GM18499 (cell line): ENCODE measurements around the gene NUP205.

Experiments used
- ATAC-seq: cut with Tn5 transposase; IDR thresholded peaks from one replicate; pipeline ENCODE4 v1.9.1; 2021; ENCODE audit warnings: moderate number of reproducible peaks; ENCODE audit not compliant: insufficient read depth, unreplicated experiment

NUP205 gene

DNA sequence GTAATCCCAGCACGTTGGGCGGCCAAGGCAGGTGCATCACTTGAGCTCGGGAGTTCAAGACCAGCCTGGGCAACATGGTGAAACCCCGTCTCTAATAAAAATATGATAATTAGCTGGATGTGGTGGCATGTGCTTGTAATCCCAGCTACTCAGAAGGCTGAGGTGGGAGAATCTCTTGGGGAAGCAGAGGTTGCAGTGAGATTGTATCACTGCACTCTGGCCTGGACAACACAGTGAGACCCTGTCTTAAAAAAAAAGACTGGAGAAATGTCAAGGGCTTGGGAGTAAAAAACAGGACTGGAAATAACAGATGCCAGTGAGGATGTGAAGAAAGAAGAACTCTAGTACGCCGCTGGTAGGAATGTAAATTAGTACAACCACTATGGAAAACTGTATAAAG, 16.7 kb upstream of the NUP205 start:
- ATAC-seq, result no peak

DNA sequence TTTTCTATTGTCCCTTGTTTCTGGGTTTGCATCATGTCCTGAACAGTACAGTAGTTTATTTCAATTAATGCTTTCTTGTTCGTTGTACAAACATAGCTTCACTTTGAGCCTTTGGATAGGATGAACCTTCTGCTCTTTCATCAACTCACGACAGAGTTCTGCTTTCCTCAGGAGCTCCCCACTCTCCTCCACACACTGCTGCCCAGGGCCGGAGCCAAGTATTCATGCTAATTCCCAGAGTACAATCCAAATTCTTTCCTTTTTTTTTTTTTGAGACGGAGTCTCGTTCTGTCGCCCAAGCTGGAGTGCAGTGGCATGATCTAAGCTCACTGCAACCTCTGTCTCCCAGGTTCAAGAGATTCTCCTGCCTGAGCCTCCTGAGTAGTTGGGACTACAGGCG, 7.5 kb upstream of the NUP205 start:
- ATAC-seq, result no peak

DNA sequence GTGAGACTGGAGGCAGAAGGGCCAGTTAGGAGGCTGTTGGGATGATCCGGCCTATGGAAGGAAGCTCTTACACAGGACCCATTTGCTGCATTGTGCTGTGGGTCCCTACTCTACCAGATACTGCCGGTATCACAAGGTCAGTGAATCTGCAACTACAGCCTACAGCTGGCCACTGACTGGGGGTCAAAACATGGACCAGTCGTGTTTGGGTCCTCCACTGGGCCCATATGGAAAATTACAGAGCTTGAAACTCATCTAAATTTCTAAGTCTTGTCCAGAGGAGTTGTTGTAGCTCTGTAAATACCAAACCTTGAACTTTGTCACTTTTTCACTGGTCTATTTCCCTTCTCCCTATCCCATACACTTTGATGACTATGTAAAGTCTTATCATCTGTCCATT, 5.6 kb upstream of the NUP205 start:
- no peak for ATAC-seq

DNA sequence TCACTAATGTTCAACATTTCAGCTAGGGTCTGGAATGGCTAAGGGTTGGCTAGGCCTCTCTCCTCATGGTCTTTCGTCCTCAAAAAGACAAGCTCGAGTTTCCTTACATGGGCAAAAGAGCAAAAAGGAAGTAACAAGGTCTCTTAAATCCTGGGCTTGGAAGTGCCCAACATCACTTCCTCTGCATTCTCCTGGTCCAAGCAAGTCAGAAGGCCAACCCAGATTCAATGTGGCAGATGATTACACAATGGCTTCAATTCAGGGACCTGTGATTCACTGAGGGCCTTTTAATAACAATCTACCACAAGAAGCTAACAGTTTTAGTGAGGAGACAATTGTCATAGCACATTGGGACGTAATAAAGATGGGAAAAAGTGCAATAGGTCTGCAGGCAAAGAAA, 4.4 kb upstream of the NUP205 start:
- ATAC-seq, result no peak

DNA sequence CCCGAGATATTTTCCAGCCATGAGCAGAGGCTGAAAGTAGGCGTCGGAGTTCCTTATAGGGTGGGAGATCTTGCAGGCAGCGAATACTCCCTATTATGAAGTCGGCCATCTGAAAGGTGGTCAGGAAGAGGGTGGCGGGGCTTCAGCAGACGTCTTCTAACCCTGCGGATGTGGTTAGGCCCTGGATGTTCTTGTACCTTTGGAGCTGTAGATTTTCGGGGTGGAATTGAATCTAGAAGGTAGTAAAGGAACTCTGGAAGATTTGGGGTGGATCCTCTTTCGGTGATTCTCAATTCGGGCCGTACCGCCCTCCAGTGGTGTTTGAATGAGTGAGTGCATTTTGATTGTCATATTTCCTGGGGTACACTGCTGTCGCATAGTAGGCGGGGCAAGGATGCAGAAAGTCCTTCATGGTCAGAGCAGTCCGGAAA, 635 bp downstream of the NUP205 start:
- ATAC-seq, result peak; percentile 68

DNA sequence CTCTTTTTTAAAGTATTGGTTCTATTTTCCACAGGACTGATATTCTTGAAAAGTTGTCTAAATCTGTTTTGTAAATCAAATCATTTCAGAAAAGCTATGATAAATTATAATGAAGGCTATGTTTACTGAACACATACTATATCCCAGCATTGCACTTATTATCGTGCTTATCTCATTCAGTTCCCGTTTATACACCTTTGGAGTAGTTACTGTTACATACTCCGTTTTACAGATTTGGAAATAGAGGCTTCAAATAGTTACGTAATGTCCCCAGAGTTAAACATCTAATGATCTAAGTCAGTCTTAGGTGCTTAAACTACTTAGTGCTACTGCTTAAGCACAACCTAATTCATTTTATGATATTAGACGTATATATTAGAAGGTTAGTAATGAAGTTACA, 1.2 kb downstream of the NUP205 start:
- ATAC-seq, result no peak

DNA sequence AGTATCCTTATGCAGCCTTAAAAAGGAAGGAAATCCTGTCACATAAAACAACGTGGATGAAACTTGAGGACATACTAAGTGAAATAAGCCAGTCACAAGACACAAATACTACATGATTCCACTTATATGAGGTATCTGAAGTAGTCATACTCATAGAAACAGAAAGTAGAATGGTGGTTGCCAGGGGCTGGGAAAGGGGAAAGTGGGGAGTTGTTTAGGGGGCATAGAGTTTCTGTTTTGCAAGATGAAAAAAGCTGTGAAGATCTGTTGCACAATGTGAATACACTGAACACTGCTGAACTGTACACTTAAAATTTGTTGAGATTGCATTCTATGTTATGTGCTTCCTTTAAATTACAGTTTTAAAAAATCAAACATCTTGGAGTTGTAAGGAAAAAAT, 2.9 kb downstream of the NUP205 start:
- ATAC-seq, result no peak

DNA sequence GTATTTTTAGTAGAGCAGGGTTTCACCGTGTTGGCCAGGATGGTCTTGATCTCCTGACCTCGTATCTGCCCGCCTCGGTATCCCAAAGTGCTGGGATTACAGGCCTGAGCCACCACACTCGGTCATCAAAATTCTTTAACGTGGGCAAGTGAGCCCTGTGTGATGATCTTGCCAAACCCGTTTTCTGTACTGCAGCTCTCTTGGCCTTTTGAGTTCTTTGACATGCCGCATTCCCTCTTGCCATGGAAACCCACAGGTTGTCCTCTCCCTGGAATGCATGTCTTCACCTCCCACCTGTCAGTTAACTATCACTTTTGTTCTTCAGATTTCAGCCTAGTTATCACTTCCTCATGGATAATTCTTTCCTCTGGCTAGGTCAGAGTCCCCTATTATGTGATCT, 5.0 kb downstream of the NUP205 start:
- ATAC-seq, result no peak

DNA sequence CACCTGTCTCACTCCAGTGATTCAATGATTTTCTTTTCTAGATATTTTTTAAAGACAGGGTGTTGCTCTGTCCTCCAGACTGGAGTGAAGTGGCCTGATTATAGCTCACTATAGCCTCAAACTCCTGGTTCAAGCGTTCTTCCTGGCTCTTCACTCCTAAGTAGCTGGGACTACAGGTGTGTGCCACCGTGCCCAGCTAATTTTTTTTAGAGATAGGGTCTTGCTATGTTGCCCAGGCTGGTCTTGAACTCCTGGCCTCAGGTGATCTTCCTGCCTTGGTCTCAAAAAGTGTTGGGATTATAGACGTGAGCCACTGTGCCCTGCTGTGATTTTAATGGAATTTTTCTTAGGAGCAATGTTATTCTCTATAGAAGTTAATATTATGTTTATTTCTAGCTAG, 14.1 kb downstream of the NUP205 start:
- ATAC-seq, result no peak

DNA sequence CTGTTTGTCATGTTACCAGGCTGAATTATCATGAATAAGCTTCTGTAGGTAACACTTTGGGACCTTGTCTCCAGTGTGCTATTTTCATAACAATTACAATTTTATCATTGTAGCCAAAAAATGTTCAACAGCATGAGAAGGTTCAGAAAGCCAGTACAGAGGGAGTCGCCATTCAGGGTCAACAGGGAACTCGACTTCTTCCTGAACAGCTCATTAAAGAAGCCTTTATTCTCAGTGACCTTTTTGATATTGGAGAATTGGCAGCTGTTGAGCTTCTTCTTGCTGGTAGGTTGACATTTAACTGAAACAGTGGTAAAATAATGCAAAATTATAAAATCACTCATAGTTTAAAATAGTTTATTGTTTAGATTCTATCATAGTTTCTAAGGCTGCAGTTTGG, 15.8 kb downstream of the NUP205 start:
- ATAC-seq, result no peak

DNA sequence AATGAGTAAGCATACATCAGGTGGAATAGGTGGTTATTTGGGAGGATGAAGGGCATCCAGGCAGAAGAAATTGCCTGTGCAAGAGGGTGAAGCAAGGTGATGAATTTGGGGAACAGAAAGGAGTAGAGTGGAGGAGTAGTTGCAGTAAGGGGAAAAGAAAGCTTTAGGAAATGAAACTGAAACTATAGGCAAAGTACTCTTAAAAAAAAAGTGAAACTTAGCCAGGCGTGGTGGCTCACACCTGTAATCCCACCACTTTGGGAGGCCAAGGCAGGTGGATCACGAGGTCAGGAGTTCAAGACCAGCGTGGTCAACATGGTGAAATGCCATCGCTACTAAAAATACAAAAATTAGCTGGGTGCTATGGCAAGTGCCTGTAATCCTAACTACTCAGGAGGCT, 17.6 kb downstream of the NUP205 start:
- peak; percentile 41 for ATAC-seq

DNA sequence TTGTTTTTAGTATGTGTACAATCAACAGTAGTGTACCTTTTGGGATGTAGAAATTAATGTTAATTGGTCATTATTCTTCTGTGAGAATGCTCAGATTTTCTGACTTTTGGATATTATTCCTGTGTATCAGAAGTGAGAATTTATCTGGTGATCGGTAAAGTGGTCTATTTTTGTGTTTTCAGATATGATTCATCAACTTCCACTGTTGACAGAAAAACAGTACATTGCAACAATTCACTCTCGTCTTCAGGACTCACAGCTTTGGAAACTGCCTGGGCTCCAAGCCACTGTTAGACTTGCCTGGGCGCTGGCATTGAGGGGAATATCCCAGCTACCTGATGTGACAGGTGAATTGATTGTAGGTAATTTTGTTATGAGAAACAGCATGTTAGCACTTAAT, 20.9 kb downstream of the NUP205 start:
- ATAC-seq, result no peak

DNA sequence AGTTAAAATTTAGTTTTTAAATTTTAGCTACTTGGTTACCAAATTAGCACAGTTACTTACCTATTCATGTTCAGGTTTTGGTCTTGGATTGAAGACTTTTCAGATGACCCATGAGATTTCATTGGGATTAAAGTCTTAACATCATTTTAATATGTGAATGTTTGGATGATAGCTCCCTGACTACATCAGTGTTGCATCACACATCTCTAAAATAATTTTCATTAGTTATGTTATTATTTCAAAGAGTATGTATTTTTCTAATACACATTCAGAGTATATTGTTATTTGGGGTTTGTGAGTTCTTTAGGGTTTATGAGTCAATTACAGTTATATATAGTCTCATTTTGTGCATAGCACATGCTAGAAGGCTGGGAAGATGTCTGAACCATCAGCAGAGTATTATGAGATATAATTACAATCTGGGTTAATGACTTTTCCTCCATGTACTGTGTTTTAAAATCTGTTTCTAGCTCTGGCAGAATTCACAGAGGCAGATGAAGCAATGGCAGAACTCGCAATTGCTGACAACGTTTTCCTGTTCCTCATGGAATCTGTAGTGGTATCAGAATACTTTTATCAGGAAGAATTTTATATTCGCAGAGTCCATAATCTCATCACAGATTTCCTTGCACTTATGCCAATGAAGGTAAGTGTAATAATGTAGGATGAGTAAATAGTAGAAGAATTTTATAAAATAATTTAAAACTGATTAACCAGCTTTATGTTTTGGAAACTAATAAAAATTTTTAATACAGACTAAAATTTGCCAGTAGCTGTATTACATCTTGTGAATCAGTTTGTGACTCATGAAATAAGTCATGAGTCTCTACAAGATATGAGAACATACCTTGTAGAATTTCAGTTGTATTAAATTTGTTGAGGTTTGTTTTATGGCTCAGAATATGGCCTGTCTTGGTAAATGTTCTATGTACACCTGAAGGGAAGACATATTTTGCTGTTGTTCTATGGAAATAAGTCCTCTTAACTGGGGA, 26.9 kb downstream of the NUP205 start:
- ATAC-seq, result no peak

DNA sequence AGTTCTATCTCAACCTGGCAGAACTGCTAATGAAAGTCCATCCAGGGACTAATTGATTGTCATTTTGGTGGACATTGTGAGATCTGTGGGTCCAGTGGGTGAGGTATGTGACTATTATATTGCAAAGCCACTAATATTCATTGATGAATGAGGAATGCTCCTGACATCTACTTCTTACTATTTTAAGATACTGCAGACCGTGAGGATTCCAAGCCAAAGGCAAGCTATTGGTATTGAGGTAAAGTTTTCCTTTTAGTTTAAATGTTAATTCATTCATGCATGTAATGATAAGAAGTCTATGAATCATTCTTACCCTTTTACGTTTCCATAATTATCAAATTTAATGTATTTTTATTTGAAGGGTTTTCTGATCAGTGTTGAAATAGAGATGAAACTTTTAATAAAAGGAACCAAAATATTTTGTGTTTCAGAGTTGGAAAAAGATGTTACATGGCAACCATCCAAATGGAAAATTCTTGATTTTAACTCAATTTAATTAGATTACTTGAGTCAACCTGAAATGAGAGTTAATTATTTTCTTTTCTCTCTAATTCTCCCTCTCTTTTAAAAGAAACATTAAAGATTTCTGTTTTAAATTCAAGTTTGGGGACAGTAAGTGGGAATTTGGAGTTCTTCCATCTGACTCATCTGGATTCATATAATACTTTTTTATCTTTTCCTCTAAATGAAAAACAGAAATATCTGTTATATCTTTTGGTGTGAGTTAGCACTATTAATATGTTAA, 39.6 kb downstream of the NUP205 start:
- ATAC-seq, result no peak

DNA sequence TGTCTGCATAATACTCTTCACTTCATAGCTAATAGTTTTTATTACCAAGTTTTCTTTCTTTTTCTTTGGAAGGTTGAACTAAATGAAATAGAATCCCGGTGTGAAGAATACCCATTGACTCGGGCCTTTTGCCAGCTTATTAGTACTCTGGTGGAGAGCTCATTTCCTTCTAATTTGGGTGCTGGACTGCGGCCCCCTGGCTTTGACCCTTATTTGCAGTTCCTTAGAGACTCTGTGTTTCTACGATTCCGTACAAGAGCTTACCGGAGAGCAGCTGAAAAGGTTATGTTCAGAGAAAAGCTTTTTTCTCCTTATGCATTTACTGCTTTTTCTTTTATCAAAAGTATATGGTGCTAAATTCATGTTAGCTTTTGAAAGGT, 40.2 kb downstream of the NUP205 start:
- ATAC-seq, result no peak

DNA sequence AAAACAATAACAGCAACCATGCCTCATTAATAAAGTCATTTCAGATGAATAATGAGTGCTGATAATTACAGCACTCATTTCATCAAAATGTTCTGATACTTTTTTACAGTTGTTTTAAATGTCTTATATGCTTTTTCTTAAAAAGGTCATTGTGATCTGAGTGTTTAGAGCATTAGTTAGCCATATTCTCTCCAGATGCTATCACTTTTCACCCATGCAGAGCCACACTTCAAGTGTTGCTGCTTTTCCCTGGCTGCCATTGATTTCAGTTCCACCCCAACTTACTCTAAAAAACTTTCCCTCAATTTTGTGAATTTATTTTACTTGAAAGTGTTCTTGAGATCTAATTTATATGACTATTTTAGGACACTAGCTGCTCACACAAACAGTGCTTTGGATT, 41.8 kb downstream of the NUP205 start:
- no peak for ATAC-seq

DNA sequence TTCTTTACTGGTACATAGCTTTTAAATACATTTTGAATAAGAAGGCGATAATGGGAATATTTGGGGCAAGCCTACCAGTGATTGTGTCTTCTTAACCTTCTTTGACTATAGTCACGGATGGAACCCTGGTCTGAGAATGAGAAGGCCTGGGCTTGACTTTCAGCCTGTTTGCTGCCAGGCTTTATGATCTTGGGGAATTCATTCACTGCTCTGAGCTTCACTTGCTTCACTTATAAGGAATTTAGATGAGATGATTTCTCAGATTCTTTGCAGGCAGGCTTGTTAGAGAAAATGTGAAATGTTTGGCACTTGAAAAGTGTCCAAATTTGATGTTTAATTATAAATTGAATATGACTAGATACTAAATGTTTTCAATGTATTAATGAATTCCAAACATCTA, 42.5 kb downstream of the NUP205 start:
- no peak for ATAC-seq

DNA sequence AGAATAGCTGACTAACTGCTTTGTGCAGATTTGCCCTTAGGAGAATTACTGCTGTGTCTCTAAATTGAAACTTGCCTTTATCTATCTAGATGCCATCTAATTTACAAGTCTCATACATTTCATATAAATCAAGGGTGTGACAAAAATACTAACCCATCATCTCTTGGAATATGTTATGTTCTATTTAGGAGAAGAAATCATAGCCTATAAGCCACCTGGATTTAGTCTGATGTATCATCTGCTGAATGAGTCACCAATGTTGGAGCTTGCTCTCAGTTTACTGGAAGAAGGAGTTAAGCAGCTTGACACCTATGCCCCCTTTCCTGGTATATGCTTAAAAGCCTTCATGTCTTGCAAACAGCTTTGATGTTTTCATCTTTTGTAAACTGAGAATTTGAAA, 43.5 kb downstream of the NUP205 start:
- no peak for ATAC-seq

DNA sequence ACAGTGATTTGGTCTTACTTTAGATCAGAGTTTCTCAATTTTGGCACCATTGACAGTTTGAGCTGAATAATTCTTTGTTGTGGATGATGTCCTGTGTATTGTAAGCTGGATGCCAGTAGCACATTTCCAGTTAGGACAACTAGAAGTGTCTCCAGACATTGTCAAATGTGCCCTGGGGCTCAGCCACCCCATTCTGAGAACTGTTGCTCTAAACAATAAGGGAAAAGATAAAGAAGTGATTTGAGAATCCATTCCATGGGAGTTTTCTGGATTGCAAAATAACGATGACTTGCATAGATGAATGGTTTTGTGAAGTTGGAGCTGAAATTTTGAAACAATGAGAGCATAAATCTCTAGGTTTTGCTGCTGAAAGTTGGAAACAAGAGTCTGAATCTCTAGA, 44.6 kb downstream of the NUP205 start:
- no peak for ATAC-seq

DNA sequence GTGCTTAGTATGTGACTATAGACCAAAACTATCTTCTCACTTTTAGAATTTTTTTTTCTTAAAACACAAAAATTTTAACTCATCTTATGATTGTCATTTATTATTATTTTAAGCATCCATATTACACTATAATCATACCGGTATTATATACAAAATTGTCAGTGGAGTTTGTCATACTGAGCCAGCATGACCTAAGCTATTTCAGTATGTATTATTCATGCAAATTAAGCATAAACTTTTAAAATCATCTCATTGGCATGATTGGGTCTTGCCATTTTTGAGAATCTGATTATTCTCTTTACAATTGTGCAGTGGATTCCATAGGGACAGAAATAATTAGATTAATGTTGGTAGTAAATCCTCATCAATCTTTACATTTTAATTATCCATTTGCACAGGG, 58.4 kb downstream of the NUP205 start:
- no peak for ATAC-seq

DNA sequence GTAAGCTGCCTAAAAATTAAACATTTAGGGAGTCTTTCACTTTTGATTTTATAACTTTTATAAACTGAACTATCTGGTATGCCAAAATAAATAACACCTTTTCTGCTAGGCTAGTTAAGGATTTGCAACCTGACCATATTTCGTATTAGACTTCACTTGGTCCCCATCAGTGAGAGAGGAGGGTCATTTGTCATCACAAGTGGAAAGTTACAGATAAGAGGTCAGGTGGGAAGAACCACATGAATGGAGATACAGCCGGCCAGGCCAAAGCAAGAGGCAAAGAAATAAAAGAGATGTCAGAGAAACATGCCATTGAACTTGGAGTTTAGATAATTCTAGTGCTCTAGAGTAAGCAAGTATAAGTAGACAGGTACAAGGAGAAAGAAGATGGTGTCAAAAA, 60.1 kb downstream of the NUP205 start:
- no peak for ATAC-seq

DNA sequence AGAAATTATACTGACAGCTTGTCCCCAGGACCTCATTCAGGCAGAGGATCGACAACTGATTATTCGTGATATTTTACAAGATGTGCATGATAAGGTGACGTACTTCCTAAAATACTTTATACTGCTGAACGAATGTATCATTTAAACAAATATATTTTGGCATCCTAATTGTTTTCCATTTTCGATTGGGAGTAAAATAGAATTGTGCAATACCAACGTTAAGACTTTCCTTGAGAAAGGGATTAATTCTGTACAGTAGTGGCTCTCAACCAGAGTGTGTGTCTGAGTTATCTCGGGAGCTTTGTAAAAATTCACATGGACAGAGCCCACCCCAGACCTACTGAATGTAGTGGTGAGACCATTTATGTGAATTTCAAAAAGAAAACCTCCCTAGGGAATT, 60.8 kb downstream of the NUP205 start:
- no peak for ATAC-seq
